ENCODE results near the gene SPNS3. TPM values are rescaled to one million over a fixed set of nuclear protein-coding genes. Genes with fewer than 3 reads are reported as not detected.

The SPNS3 gene
- total and polyA plus RNA-seq, 8 donors = 0.55 to 1.1 (median 1.0) TPM; not detected in 1

- Histone ChIP-seq H3K9me3 (no peaks in the 10 kb centered on the region), H3K36me3 (no peaks in the 10 kb centered on the region), H3K27me3 (peaks cover 0 to 3% of the 10 kb centered on the region in 2 donors), H3K27ac (no peak overlapping the region), H3K4me3 (no peak overlapping the region), H3K4me1 (no peaks in the 10 kb centered on the region)
- intact Hi-C loops (cut with DNase I) = no loop called here
- ATAC-seq (no peak), DNase-seq (no peak)
- TF ChIP-seq CTCF (IDR thresholded peaks at IDR 0.05) = no peak
Measured at GRCh38 chr17:4394208-4395110, 39.3 kb upstream of the SPNS3 start.

- H3K4me3 ChIP-seq = no peak overlapping the region
- intact Hi-C loops (cut with DNase I) = no loop called here
- TF ChIP-seq CTCF (IDR thresholded peaks at IDR 0.05) = no peak
- no peak for DNase-seq
- no peak for ATAC-seq
- no peaks in the 10 kb centered on the region for H3K4me1 ChIP-seq
- H3K27ac ChIP-seq = no peak overlapping the region
- peaks cover 0 to 3% of the 10 kb centered on the region in 2 donors for H3K27me3 ChIP-seq
- H3K36me3 ChIP-seq = no peaks in the 10 kb centered on the region
- no peaks in the 10 kb centered on the region for H3K9me3 ChIP-seq
Measured at GRCh38 chr17:4395111-4395478, 38.6 kb upstream of the SPNS3 start.

- no peak overlapping the region for H3K4me3 ChIP-seq
- H3K4me1 ChIP-seq = no peaks in the 10 kb centered on the region
- DNase-seq = no peak
- no peaks in the 10 kb centered on the region for H3K9me3 ChIP-seq
- H3K27ac ChIP-seq = no peak overlapping the region
- H3K27me3 ChIP-seq = no peaks in the 10 kb centered on the region
- H3K36me3 ChIP-seq = no peaks in the 10 kb centered on the region
- intact Hi-C loops (cut with DNase I) = no loop called here
- TF ChIP-seq CTCF (IDR thresholded peaks at IDR 0.05) = no peak
- no peak for ATAC-seq
Measured at GRCh38 chr17:4397840-4398239, 35.9 kb upstream of the SPNS3 start.

GRCh38 chr17:4405038-4405669, 28.6 kb upstream of the SPNS3 start:
- Histone ChIP-seq H3K36me3 (no peaks in the 10 kb centered on the region), H3K27me3 (no peaks in the 10 kb centered on the region), H3K4me3 (no peak overlapping the region), H3K27ac (no peak overlapping the region), H3K4me1 (no peaks in the 10 kb centered on the region), H3K9me3 (no peaks in the 10 kb centered on the region)
- ATAC-seq = no peak
- intact Hi-C loops (cut with DNase I) = no loop called here
- no peak for DNase-seq
- TF ChIP-seq CTCF (IDR thresholded peaks at IDR 0.05) = no peak

GRCh38 chr17:4405699-4406098, 28.0 kb upstream of the SPNS3 start:
- Histone ChIP-seq H3K4me1 (no peaks in the 10 kb centered on the region), H3K36me3 (no peaks in the 10 kb centered on the region), H3K27ac (no peak overlapping the region), H3K4me3 (no peak overlapping the region), H3K9me3 (no peaks in the 10 kb centered on the region), H3K27me3 (no peaks in the 10 kb centered on the region)
- no peak for TF ChIP-seq CTCF (IDR thresholded peaks at IDR 0.05)
- DNase-seq = no peak
- ATAC-seq = no peak
- intact Hi-C loops (cut with DNase I) = no loop called here

Measured in left lung (tissue), 10 donors.